ENCODE data around the gene ADAMTS18. TPM values are rescaled to one million over a fixed set of nuclear protein-coding genes. Genes with fewer than 3 reads are reported as not detected.

Gene ADAMTS18
- total and polyA plus RNA-seq, 4 donors = under 0.01 to 0.17 TPM; not detected in 2

GRCh38 chr16:77385481-77385880, 49.4 kb downstream of the ADAMTS18 start:
- Histone ChIP-seq H3K27ac (ENCODE audit: low read depth in 1 of 2, low read length in 2 of 2) (no peak overlapping the region), H3K36me3 (ENCODE audit: control insufficient read depth in 4 of 4, insufficient read depth in 3 of 4, low read depth in 1 of 4, low read length in 3 of 4) (no peaks in the 10 kb centered on the region), H3K9ac (ENCODE audit: low read depth in 1 of 2, low read length in 2 of 2) (no peak overlapping the region), H3K4me3 (ENCODE audit: low read depth in 1 of 3, low read length in 3 of 3) (no peak overlapping the region), H3K9me3 (ENCODE audit: control insufficient read depth in 4 of 4, low read length in 3 of 4) (peaks cover 0 to 2% (median 0%) of the 10 kb centered on the region in 4 donors), H3K27me3 (ENCODE audit: control insufficient read depth in 4 of 4, insufficient read depth in 4 of 4, low read length in 3 of 4) (no peaks in the 10 kb centered on the region), H3K4me1 (ENCODE audit: control insufficient read depth in 4 of 4, insufficient read depth in 4 of 4, low read length in 3 of 4) (no peaks in the 10 kb centered on the region)
- TF ChIP-seq RXRA (IDR thresholded peaks at IDR 0.05) (no peak), NR2F2 (IDR thresholded peaks at IDR 0.05) (no peak), ZBTB33 (IDR thresholded peaks at IDR 0.05) (no peak), RAD21 (IDR thresholded peaks at IDR 0.05) (no peak), TAF1 (conservative IDR thresholded peaks at IDR 0.05) (no peak), ATF3 (IDR thresholded peaks at IDR 0.05) (no peak), HNF4G (IDR thresholded peaks at IDR 0.05) (no peak), JUND (IDR thresholded peaks at IDR 0.05) (no peak), FOXA2 (IDR thresholded peaks at IDR 0.05) (no peak), EGR1 (IDR thresholded peaks at IDR 0.05; ENCODE audit: low read depth in 2 of 2) (no peak), YY1 (IDR thresholded peaks at IDR 0.05) (no peak)
- TF ChIP-seq, protein P1, sequence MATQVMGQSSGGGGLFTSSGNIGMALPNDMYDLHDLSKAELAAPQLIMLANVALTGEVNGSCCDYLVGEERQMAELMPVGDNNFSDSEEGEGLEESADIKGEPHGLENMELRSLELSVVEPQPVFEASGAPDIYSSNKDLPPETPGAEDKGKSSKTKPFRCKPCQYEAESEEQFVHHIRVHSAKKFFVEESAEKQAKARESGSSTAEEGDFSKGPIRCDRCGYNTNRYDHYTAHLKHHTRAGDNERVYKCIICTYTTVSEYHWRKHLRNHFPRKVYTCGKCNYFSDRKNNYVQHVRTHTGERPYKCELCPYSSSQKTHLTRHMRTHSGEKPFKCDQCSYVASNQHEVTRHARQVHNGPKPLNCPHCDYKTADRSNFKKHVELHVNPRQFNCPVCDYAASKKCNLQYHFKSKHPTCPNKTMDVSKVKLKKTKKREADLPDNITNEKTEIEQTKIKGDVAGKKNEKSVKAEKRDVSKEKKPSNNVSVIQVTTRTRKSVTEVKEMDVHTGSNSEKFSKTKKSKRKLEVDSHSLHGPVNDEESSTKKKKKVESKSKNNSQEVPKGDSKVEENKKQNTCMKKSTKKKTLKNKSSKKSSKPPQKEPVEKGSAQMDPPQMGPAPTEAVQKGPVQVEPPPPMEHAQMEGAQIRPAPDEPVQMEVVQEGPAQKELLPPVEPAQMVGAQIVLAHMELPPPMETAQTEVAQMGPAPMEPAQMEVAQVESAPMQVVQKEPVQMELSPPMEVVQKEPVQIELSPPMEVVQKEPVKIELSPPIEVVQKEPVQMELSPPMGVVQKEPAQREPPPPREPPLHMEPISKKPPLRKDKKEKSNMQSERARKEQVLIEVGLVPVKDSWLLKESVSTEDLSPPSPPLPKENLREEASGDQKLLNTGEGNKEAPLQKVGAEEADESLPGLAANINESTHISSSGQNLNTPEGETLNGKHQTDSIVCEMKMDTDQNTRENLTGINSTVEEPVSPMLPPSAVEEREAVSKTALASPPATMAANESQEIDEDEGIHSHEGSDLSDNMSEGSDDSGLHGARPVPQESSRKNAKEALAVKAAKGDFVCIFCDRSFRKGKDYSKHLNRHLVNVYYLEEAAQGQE (IDR thresholded peaks at IDR 0.05) = no peak
- TF ChIP-seq, protein P2, sequence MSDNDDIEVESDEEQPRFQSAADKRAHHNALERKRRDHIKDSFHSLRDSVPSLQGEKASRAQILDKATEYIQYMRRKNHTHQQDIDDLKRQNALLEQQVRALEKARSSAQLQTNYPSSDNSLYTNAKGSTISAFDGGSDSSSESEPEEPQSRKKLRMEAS (IDR thresholded peaks at IDR 0.05) = no peak
- DNase-seq (ENCODE audit: low spot score) = no peak
- 61% methylated on average over 3 of the region's 3 CpGs for WGBS

GRCh38 chr16:77383606-77384187, 51.1 kb downstream of the ADAMTS18 start:
- WGBS = 72% methylated on average over 8 of the region's 8 CpGs
- H3K9me3 ChIP-seq (ENCODE audit: control insufficient read depth in 4 of 4, low read length in 3 of 4) = peaks cover 0 to 2% (median 0%) of the 10 kb centered on the region in 4 donors
- TF ChIP-seq, protein P2 (IDR thresholded peaks at IDR 0.05) = no peak
- TF ChIP-seq HNF4G (IDR thresholded peaks at IDR 0.05) = no peak
- no peak for TF ChIP-seq TAF1 (conservative IDR thresholded peaks at IDR 0.05)
- no peak for TF ChIP-seq EGR1 (IDR thresholded peaks at IDR 0.05; ENCODE audit: low read depth in 2 of 2)
- no peak for TF ChIP-seq FOXA2 (IDR thresholded peaks at IDR 0.05)
- no peak for TF ChIP-seq ZBTB33 (IDR thresholded peaks at IDR 0.05)
- TF ChIP-seq FOXA1 (IDR thresholded peaks at IDR 0.05) = no peak
- no peak for TF ChIP-seq JUND (IDR thresholded peaks at IDR 0.05)

More at GRCh38 chr16:77383606-77384187, 51.1 kb downstream of the ADAMTS18 start:
- H3K36me3 ChIP-seq (ENCODE audit: control insufficient read depth in 4 of 4, insufficient read depth in 3 of 4, low read depth in 1 of 4, low read length in 3 of 4) = no peaks in the 10 kb centered on the region
- no peak overlapping the region for H3K4me3 ChIP-seq (ENCODE audit: low read depth in 1 of 3, low read length in 3 of 3)
- no peaks in the 10 kb centered on the region for H3K27me3 ChIP-seq (ENCODE audit: control insufficient read depth in 4 of 4, insufficient read depth in 4 of 4, low read length in 3 of 4)
- H3K4me1 ChIP-seq (ENCODE audit: control insufficient read depth in 4 of 4, insufficient read depth in 4 of 4, low read length in 3 of 4) = no peaks in the 10 kb centered on the region
- no peak overlapping the region for H3K9ac ChIP-seq (ENCODE audit: low read depth in 1 of 2, low read length in 2 of 2)
- H3K27ac ChIP-seq (ENCODE audit: low read depth in 1 of 2, low read length in 2 of 2) = no peak overlapping the region
- no peak for DNase-seq (ENCODE audit: low spot score)

All from liver (tissue), 9 donors.